B cell (primary cell): Measurements from ENCODE around the gene SPEG. TPM values are rescaled to one million over a fixed set of nuclear protein-coding genes. Genes with fewer than 3 reads are reported as not detected.

Source experiments
- ATAC-seq: fragments of 200-7000 bp; cut with Tn5 transposase; one replicate; pipeline ENCODE4 v1.10.0; 2021; ENCODE audit warnings: low read depth, mild to moderate bottlenecking, moderate number of reproducible peaks, moderate library complexity
- CTCF ChIA-PET: fragments of 350-600 bp; sonication (Branson Sonifier 250); formaldehyde crosslinking; loops from one replicate; lab custom pipeline; 2021; ENCODE audit warnings: antibody characterized with exemption, inconsistent platforms; lab: Charles Lee
- POLR2A ChIA-PET: fragments of 350-600 bp; sonication (Branson Sonifier 250); formaldehyde crosslinking; loops from one replicate; lab custom pipeline; 2021; ENCODE audit warnings: antibody characterized with exemption; lab: Charles Lee
- DNase-seq: peaks from one replicate; pipeline ENCODE4 v3.0.0; 2013
- H2AFZ ChIP-seq: 2 replicates; pipeline ENCODE4 v1.6.1; 2012; ENCODE audit warnings: mild to moderate bottlenecking, low read depth, low read length; ENCODE audit not compliant: insufficient read depth, poor library complexity, severe bottlenecking
- H3K27ac ChIP-seq, 2 donors: 1 replicate in 1 of 2; 2 replicates in 1 of 2; pipeline ENCODE4 v1.5.1; 2012 to 2013; ENCODE audit warnings: low read length in 2 of 2, mild to moderate bottlenecking in 2 of 2, moderate library complexity in 1 of 2
- H3K27me3 ChIP-seq, 4 experiments: fragments of 200-600 bp in 1 of 4; sonication (generic) in 1 of 4; replicated peaks in 1 of 4; 1 replicate in 2 of 4; 2 replicates in 2 of 4; pipeline versions ENCODE4 v1.6.1 to v1.7.0; 2013 to 2016; ENCODE audit warnings: low read length in 3 of 4, mild to moderate bottlenecking in 2 of 4, mixed read lengths in 1 of 4, moderate library complexity in 1 of 4; ENCODE audit not compliant: insufficient read depth in 4 of 4, control insufficient read depth in 3 of 4; ENCODE audit errors: control extremely low read depth in 1 of 4
- H3K36me3 ChIP-seq, 2 experiments: replicated peaks in 1 of 2; 1 replicate in 1 of 2; 2 replicates in 1 of 2; pipeline versions ENCODE4 v1.6.1 to v1.7.1; 2013; ENCODE audit warnings: low read length in 1 of 2; ENCODE audit not compliant: insufficient read depth in 2 of 2, control insufficient read depth in 1 of 2; ENCODE audit errors: control extremely low read depth in 1 of 2, extremely low read depth in 1 of 2
- H3K4me1 ChIP-seq, 2 donors: fragments of 200-600 bp in 1 of 2; sonication (generic) in 1 of 2; 1 replicate in 1 of 2; 2 replicates in 1 of 2; pipeline versions ENCODE4 v1.5.1 to v1.6.1; 2013 to 2017; ENCODE audit warnings: low read length in 2 of 2; ENCODE audit not compliant: control insufficient read depth in 2 of 2, insufficient read depth in 2 of 2
- H3K4me2 ChIP-seq: replicated peaks from 2 replicates; pipeline ENCODE3; 2012; ENCODE audit warnings: mild to moderate bottlenecking, low read depth, low read length; ENCODE audit not compliant: poor library complexity, severe bottlenecking
- H3K4me3 ChIP-seq, 5 experiments: fragments of 200-600 bp in 1 of 5; sonication (generic) in 1 of 5; 1 replicate in 3 of 5; 2 replicates in 2 of 5; pipeline versions ENCODE4 v1.5.1 to v1.7.0; 2011 to 2016; ENCODE audit warnings: low read length in 4 of 5, mild to moderate bottlenecking in 4 of 5, low read depth in 2 of 5, control low read depth in 1 of 5, moderate library complexity in 1 of 5; ENCODE audit not compliant: insufficient read depth in 1 of 5; ENCODE audit errors: control extremely low read depth in 1 of 5, extremely low read depth in 1 of 5
- H3K79me2 ChIP-seq: fragments of 200-600 bp; sonication (generic); one replicate; pipeline ENCODE4 v1.6.0; 2016; ENCODE audit warnings: low read length; ENCODE audit not compliant: control insufficient read depth, insufficient read depth
- H3K9ac ChIP-seq: fragments of 200-600 bp; sonication (generic); 2 replicates; pipeline ENCODE4 v1.6.1; 2017; ENCODE audit warnings: mild to moderate bottlenecking, low read length, moderate library complexity
- H3K9me3 ChIP-seq, 3 donors: one replicate each; pipeline versions ENCODE4 v1.6.1 to v1.7.1; 2013; ENCODE audit warnings: low read length in 2 of 3; ENCODE audit not compliant: control insufficient read depth in 2 of 3, insufficient read depth in 1 of 3; ENCODE audit errors: control extremely low read depth in 1 of 3
- H4K20me1 ChIP-seq: 2 replicates; pipeline ENCODE4 v1.6.0; 2012; ENCODE audit warnings: mild to moderate bottlenecking, low read length; ENCODE audit not compliant: insufficient read depth, control insufficient read depth, poor library complexity, severe bottlenecking
- H3K27ac Mint-ChIP-seq: one replicate; pipeline ENCODE4 v1.8.0; 2021; ENCODE audit warnings: mixed read lengths
- H3K27me3 Mint-ChIP-seq: one replicate; pipeline ENCODE4 v1.8.0; 2021; ENCODE audit warnings: mixed read lengths
- H3K4me1 Mint-ChIP-seq: one replicate; pipeline ENCODE4 v1.8.0; 2021; ENCODE audit warnings: mixed read lengths
- H3K4me3 Mint-ChIP-seq: one replicate; pipeline ENCODE4 v1.8.0; 2021; ENCODE audit warnings: mixed read lengths
- H3K9me3 Mint-ChIP-seq: one replicate; pipeline ENCODE4 v1.8.0; 2022; ENCODE audit warnings: mixed read lengths; ENCODE audit not compliant: insufficient read depth
- EZH2 ChIP-seq: IDR thresholded peaks from 2 replicates; pipeline ENCODE4 v1.6.1; 2012; ENCODE audit warnings: borderline replicate concordance, low read depth, mild to moderate bottlenecking, moderate library complexity, low read length; ENCODE audit not compliant: insufficient read depth, poor library complexity, severe bottlenecking
- WGBS: methylation state at CpG from one replicate; pipeline ENCODE4 v1.1.5; 2013; ENCODE audit warnings: missing lambda C conversion rate; ENCODE audit not compliant: insufficient coverage; 5-methylcytosine and 5-hydroxymethylcytosine counted together
- intact Hi-C: fragments of 100-400 bp; cut with micrococcal nuclease; formaldehyde crosslinking; loops from one replicate; pipeline ENCODE4 v1.10.0; 2022
- polyA plus RNA-seq: library from polyadenylated mRNA; depleted of rRNA; stranded (reverse); fragments of >200 nt; gene quantifications from 2 replicates; pipeline ENCODE4 v1.2.3, GENCODE V29; 2012
- total RNA-seq, 2 donors: library from RNA; stranded (reverse); fragments of 120-200 nt in 1 of 2; gene quantifications; 1 replicate in 1 of 2; 2 replicates in 1 of 2; pipeline versions ENCODE4 v1.2.3 to v1.2.4, GENCODE V29; 2013 to 2022
- TF ChIP-seq, protein P1 (sequence below): fragments of 200-600 bp; IDR thresholded peaks from one replicate; pipeline ENCODE4 v1.8.0; 2022; ENCODE audit warnings: antibody characterized with exemption, mild to moderate bottlenecking

The SPEG gene
- total and polyA plus RNA-seq, 2 donors (not counting 1 experiment from before 2014, with no cell fraction given): 0.03 to 0.74 TPM

DNA sequence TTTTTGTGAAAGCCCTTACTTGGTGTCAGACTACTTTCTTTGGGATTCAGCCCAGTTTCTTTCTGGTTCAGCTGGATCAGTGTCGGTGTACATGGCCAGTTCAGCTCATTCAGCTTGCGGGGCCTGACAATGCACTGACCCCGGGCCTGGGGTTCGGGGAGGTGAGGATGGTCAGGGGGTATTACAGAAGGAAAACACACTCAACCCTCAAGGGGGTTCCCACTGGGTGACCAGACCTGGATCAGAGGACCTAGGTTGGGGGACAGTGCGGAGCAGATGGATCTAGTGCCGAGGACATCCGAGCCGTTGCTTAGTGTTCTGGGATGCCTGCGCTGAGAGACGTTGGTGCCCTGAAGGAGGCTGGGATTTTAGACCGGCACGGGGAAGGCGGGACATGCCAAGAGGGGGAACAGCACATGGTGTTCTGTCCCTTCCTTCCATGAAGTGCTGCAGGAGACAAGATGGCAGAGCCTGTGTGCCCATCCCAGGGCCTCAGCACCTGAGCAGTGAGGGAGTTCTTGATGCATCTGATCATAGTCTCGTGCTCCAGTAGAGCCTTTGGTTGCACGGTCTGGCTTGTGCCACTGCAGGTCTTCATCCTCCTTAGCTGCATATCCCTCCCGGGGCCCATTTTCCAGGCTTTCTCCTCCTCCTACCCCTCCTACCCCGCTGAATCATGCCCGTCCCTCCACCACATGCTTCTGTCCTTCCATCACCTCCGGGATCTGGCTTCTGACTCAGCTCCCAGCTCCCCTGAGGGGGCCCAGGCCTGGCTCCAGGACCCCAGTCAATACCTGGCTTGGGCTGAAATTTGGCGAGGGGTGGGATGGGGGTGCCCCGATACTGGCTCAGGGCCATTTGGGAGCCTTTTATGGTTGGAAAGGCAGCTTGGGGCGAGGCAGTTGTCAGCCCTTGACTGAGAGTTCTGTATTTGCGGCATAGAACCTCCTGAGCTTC lies 18.0 kb downstream of the SPEG start:
- H3K27me3 Mint-ChIP-seq: peaks cover 50% of the 10 kb centered on the region
- H3K27me3 ChIP-seq: peaks cover 0 to 32% (median 9%) of the 10 kb centered on the region in 4 experiments
- H3K9me3 ChIP-seq: no peaks in the 10 kb centered on the region
- H3K4me3 ChIP-seq: no peak overlapping the region
- H3K4me1 Mint-ChIP-seq: peaks cover 4% of the 10 kb centered on the region
- WGBS: 86% methylated on average over 21 of the region's 23 CpGs
- H3K27ac ChIP-seq: no peak overlapping the region
- TF ChIP-seq, protein P1, sequence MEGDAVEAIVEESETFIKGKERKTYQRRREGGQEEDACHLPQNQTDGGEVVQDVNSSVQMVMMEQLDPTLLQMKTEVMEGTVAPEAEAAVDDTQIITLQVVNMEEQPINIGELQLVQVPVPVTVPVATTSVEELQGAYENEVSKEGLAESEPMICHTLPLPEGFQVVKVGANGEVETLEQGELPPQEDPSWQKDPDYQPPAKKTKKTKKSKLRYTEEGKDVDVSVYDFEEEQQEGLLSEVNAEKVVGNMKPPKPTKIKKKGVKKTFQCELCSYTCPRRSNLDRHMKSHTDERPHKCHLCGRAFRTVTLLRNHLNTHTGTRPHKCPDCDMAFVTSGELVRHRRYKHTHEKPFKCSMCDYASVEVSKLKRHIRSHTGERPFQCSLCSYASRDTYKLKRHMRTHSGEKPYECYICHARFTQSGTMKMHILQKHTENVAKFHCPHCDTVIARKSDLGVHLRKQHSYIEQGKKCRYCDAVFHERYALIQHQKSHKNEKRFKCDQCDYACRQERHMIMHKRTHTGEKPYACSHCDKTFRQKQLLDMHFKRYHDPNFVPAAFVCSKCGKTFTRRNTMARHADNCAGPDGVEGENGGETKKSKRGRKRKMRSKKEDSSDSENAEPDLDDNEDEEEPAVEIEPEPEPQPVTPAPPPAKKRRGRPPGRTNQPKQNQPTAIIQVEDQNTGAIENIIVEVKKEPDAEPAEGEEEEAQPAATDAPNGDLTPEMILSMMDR: no peak
- TF ChIP-seq EZH2: no peak
- no peaks in the 10 kb centered on the region for H3K36me3 ChIP-seq
- ChIA-PET POLR2A (no interaction called here), CTCF (interaction anchor here (0.6 to 1.7 kb wide), 2 partner anchors 50 to 79 kb away, joined by 4 read pairs; no protein-coding TSS in a partner anchor)
- no peak overlapping the region for H3K4me2 ChIP-seq
- H3K79me2 ChIP-seq: no peaks in the 10 kb centered on the region
- ATAC-seq (no peak), DNase-seq (no peak)
- intact Hi-C loops: no loop called here
- H3K4me1 ChIP-seq: peaks cover 0 to 10% of the 10 kb centered on the region in 2 donors
- H3K4me3 Mint-ChIP-seq: no peak overlapping the region
- no peak overlapping the region for H3K9ac ChIP-seq
- H2AFZ ChIP-seq: no peak overlapping the region
- H4K20me1 ChIP-seq: no peaks in the 10 kb centered on the region
- no peak overlapping the region for H3K27ac Mint-ChIP-seq
- H3K9me3 Mint-ChIP-seq: no peaks in the 10 kb centered on the region
